HG03060 (cell line): Measurements from ENCODE around the gene MKX.

Experiments
- ATAC-seq: cut with Tn5 transposase; IDR thresholded peaks from one replicate; pipeline ENCODE4 v1.9.1; 2021; ENCODE audit warnings: low read depth, moderate number of reproducible peaks; ENCODE audit not compliant: unreplicated experiment

The MKX gene, protein sequence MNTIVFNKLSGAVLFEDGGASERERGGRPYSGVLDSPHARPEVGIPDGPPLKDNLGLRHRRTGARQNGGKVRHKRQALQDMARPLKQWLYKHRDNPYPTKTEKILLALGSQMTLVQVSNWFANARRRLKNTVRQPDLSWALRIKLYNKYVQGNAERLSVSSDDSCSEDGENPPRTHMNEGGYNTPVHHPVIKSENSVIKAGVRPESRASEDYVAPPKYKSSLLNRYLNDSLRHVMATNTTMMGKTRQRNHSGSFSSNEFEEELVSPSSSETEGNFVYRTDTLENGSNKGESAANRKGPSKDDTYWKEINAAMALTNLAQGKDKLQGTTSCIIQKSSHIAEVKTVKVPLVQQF

DNA sequence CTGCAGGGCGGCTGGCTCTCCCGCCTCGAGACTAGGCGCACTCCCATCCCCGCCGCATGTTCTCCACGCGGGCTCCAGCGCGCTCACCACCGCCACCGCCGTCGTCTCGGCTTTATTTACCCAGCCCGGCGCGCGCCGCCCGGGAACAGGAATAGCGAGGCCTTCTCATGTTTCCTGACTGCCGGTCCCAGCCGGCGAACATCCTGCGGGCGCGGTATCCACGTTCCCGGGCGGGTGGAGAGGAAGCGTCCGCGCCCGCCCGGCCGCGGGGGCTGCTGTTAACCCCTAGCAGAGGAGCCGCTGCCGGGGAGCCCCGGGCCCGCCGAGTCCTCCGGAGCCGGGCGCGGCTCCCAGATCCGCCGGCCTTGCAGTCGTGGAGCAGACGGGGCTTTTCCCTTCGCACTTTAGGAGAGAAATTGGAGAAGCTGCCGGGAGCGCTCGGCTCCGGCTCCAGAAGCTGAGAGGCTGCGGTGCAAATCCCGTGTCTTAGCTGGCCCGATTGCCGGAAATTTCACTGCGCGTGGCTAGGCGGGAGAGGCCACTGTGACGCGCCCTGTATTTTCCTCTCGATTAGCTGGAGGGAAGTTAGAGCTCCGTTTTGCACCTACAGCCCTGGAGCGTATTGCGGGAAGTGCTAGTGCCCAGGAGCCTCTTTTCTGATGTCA, at the start of gene MKX:
Gene MKX, minus strand, starts transcription at position 88 of the 665 bp plus-strand sequence. CDS start 2,404 bp downstream, outside the sequence.
- no peak for ATAC-seq

DNA sequence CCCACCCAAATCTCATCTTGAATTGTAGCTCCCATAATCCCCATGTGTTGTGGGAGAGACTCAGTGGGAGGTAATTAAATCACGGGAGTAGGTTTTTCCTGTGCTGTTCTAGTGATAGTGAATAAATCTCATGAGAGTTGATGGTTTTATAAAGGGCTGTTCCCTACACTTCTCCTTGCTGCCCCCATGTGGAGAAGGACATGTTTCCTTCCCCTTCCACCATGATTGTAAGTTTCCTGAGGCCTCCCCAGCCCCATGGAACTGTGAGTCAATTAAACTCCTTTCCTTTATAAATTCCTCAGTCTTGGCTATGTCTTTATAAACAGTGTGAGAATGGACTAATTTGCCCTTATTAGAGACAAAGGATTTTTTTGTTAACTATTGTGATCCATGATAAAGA, 48.5 kb upstream of the MKX start:
- ATAC-seq = no peak

DNA sequence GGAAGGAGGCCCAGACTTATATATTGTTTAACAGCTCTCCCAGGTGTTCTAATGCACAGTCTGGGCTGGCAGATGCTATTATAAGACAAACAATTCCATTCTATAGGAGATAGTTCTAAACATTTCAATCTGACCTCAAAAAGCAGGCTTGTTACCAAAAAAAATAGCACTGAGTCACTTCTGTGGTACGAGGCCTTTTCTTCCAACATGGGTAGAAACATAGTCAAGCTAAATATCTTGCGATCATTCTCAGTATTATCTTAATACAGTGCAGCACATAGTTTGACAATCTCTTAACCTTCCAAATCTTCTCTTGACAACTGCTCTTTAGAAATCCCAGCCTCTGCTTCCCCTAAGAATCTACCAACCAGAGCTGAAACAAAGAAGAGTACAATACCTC, 46.6 kb upstream of the MKX start:
- ATAC-seq = no peak

DNA sequence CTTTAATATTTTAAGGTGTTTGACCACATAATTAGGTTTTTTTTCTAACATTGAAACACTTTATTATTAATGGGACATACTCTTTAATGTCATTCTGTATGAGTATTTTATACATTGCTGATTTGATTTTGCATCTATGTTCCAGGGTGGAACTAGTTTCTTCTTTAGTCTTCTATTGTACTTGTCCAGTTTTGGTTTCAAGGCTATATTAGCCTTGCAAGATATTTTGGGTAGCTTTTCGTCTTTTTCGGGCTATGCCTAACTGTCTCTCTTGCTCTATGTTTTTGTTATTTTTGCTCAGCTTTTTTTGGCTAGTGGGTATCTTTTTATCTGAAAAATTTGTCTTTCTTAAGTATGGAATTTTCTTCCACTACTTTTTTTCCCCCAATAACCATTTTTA, 38.7 kb upstream of the MKX start:
- ATAC-seq = no peak

DNA sequence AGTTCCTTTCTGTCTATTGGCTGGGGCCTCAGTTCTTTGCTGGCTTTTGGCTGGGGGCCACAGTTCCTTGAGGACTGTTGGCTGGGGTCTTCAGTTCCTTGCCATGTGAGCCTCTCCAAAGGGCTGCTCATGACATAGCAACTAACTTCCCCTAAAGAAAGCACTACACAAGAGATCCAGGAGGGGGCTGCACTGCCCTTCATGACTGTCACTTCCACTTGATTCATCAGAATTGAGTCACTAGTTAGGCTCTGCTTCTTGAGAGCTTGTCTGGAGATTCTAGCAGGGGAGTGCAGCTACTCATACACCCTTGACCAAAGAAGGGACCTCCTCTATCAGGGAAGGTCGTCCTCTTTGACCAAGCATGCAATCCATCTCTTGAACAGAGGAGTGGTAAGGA, 38.0 kb upstream of the MKX start:
- no peak for ATAC-seq

DNA sequence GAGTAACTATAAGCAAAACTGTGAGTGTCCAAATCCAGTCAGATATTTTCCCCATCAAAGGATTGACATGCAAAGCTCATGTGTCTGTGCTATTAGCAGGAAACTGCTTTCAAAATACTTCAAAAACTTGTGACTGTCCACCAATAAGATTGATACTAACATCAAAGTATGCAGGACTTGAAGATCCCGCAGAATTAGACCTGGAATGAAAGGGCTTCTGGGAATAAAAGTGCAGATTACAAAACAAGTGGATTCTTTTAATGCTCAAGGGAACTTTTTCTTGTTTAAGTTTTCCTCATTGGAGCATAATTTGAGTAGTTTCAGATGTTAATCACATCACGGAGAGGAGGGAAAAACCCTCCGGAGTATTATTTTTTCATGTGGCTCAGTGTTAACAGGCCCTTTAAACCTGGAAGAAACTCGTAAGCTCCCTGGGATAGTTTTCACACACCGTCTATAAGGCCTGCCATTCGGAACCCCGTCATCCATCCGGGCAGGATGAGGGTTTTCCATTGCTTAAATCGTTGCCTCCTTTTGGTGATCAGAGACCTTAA, 33.9 kb upstream of the MKX start:
- ATAC-seq = no peak

DNA sequence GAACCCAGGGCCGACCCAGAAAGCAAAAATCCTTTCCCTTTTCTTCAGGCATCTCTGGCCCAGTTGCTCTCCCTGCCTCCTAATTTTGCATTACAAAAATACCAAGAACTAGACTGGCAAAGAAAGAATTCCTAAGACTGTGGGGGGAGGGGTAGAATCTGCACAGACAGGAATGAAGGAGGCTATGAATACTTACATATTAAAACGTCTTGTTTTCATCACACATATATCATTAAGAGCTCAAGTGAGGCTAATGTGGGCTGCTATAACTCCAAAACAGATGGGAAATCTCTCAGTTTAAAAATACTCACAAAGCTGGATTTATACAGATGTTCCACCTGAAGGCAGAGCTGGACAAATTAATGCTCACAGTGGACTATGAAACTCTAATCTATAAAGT, 29.2 kb upstream of the MKX start:
- ATAC-seq = no peak

DNA sequence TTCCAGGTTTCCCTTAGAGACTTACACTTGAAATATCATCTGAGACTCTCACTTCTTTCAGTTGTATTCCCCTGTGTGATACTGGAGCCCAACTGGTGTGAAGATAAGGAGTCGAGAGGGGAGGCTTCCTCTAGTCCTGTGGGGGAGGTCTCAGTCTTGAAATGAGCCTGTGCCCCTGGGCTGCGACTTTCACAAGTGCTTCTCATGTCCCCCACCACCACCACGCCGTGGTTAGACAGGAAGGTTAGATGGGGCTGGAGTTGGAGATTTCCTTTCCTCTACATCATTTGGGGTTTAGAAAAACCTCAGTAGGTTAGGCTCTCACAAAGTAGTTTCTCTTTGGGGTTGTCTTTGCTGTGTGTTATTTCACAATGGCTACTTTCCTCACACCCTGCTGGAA, 25.6 kb upstream of the MKX start:
- no peak for ATAC-seq

DNA sequence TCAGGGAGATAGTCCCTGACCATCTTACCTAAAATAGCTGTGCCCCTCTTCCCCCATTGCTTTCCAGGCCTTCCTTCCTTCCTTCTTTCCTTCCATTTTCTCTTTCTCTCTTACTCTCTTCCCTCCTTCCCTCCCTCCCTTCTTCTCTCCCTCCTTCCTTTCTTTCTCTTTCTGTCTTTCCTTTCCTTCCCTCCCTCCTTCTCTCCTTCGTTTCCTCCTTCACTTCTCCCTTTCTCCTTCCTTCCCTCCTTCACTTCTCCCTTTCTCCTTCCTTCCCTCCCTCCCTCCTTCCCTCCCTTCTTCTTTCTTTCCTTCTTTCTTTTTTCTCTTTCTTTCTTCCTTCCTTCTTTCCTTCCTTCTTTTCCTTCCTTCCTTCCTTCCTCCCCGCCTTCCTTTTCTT, 24.6 kb upstream of the MKX start:
- no peak for ATAC-seq

DNA sequence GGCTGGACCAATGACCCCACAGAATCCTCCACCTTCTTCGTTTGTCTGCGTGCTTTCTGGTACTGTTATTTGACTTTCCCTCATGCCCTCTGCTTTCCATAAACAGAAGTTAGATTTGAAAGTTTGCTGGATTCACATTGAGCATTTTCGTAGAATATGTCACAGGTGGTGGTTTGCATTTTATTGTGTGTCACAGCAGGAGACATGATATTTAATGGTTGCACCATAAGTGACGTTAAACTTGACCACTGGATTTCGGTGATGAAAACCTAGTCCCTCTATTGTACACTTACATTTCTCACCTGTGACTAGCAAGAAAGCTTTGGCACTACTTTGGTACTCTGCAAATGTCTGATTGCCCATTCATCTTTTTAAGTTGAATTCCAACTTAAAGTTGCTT, 15.2 kb upstream of the MKX start:
- ATAC-seq = no peak

DNA sequence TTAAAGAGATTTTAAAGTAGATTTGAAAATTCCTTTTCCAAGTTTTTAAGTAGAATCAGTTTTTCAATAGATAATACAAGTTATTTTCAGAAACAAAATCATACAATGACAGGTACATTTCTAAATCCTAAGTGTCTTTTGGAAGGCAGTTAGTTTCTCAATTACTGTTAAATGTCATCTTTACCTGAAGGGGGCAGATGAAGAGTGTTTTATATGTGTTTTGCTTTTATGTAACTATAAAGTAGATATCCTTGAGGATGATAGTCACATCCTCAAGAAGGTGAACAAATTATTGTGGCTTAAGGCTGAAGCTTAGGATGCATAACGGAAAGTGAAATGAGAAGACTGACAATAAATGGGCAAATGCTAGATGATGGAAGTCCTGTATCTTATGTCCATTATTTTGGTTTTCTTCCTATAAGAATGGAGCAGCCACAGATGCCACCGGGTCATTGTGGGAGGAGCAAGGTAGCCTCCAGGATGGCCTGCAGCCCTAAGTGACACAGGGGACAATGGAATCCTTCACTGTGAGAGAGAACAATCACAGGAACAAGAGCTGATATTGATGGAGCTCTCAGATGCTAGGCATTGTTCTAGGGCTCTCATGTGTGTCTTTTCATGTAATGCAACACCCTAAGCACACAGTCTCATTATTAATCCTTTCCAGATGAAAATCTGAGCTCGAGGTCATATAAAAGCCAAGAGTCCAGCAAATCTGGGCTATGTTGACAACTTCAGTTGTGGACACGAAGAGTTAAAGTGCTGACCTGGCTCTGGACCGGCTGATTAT, 14.1 kb upstream of the MKX start:
- ATAC-seq = no peak

DNA sequence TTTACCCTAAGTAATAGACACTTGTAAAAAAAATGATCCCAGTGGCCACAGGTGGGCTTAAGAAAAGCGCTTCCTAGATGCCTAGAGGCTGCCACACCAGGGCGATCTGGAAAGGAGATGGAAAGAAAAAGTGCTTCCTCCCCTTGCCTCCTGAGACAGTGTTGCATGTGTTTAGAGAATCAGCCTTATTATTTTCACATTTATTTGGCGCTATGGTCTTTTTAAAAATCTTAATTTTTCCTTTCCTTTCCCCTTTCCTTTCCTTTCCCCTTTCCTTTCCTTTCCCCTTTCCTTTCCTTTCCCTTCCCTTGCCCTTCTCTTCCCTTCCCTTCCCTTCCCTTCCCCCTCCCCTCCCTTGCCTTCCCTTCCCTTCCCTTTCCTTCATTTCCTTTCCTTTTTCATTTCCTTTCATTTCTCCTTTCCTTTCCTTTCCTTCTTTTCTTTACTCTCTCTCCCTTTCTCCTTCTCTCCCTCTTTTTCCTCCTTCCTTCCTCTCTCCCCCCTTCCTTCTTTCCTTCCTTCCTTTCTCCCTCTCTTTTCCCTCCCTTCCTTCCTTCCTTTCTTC, 7.1 kb upstream of the MKX start:
- ATAC-seq = no peak

DNA sequence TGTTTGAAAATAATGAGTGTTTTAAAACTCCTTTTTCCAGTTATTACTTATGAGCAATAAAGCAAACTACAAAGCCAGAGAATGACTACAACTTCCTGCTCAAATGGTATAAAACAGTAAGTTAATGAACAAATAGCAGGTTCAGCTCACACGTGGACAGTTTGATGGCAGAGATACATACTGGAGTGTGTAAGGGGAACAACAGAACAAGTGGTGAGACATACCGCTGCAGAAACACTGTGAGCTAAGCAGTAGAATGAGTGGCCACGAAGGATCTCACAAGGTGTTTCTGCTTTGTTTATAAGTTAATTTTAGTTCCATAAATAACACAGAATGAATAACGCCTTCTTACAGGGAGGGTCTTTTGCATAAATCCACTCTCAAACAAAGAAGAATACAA, 3.0 kb upstream of the MKX start:
- ATAC-seq = no peak

DNA sequence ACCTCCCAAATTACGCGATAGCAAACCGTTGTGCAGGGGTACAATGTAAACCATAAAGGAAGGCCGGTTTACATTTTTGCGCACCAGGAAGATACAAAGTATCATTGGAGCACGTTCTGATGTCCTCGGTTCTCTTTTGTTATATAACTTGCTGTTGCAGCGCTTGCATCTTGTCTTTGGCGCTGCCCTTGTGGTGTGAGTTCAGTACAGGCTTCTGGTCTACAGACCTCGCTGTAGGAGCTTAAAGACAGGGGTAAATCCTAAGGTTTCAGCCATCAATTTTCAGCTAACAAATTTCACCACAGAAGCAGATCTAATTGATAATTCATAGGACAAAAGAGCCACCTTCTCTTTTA, 1.5 kb upstream of the MKX start:
- ATAC-seq = no peak

DNA sequence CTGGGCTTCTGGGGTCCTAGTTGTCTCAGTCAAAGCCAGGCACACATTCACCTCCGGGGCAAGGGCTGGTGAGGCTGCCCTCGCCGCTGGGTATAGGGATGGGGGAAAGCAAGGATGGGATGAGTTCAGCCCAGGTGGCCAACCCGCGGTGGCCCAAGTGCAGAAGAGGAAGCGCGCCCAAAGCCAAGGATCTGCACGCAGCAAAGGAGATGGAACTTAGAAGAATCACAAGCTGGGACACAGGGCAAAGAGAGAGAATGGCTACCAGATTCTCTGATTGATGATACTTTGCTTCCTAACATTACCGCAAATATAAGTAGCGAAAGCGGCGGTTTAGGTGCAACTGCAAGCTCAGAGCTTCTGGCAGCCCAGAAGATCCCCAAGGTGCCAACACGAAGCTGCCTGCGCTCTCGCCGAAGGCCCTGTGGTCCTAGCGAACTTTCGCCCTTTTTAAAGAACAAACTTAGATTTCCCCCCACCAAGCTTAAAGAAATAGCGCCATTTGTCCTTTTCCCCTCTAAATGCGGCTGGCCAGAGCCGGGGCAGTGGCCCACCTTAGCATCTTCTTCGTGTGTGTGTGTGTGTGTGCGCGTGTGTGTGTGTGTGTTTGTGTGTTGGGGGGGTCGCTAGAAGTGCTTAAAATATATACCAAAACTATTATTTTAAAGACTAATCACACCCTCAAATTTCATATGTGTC, 927 bp upstream of the MKX start:
- no peak for ATAC-seq

DNA sequence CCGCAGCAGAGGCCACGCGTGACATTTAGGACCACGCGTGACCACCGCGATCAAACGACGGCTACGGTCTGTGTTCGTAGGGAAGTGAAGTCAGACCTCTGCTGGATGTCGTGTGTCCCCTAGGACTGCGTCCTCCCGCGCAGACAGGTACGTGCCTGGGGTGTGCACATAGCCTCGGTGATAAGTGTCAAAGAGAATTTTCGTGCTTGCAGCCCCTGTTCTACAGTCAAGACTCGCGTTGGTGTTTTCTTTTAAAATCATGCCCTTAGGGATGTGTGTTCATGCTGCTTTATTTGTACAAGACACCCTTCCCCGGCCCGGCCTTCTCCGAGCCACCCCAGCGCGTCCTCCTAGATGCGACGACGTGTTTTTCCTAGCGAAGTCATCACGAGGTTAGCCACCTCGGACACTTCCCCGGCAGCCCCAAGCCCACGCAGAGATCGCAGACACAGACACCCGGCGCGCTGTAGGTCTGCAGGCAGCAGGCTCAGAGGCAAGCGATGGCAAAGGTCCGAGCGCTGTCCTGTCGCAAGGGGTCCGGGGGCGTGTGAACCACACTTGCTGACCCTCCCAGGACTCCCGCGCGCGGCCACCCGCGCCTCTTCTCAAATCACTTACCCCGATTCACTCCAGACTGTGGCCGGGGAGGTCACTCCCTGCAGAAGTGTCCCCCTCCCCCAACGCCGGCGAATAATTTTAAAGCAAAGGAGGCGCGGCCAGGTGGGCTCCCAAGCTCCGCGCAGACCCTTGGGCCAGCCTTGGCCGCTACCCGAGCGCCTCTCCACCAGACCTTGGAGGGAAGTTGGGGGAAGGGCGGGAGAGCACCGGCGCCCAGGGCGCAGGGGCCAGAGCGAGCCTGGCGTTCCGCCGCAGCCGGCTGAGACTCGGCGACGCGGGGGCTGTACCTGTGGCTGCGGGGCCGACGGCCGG, 552 bp downstream of the MKX start:
- ATAC-seq = no peak

DNA sequence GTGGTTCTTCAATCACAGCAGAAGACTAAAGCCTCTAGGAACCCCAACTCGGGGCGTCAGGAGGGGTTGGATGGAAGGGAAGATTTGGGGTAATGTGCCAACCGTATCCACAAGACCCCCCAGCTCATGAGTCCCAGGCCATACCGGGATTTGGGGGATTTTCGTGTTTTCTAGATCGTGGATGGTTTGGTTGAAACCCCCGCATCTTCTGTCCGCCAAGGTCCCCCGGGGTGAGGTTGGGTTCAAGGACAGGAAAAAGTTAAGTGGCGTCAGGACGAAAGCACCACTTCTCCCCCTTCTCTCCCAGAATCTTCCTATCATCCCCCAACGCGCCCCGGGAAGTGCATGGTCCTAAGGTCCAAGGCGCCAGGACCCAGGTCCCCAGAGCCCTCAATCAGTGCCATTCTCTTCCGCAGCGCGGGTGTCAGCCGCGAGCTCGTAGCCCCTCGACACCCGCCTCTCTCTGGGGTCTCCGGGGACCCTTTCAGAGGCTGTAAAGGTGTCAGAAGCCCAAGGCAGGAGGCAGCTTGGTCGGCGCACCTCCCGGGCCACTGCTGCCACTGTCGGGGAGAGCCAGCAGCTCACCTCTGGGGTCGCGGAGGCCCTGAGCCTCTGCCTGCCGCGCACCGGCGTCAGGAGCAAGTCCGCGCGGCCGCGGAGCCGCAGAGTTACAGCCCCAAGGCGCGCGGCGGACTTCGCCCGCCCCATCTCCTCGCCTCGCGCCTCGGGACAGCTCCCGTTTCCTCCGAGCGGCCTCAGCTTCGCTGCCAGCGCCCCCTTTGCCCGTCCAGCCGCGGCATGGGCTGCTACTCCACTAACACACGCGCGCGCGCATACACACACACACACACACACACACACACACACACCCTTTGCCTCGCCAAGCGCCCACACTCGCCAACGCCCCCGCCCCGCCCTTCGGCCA, 1.5 kb downstream of the MKX start:
- ATAC-seq = no peak
